ENCODE measurements around the gene SNX32. TPM values are rescaled to one million over a fixed set of nuclear protein-coding genes. Genes with fewer than 3 reads are reported as not detected.

The SNX32 gene
- total RNA-seq, 1 donor from 2014 or later, result 7.3 TPM

GRCh38 chr11:65797711-65798110, 36.1 kb upstream of the SNX32 start:
- DNase-seq, result no peak

- no peak for DNase-seq
These were observed 34.9 kb upstream of the SNX32 start for GRCh38 chr11:65798882-65799281.

GRCh38 chr11:65801153-65801987, 32.4 kb upstream of the SNX32 start:
- DNase-seq, result no peak

- DNase-seq, result no peak
These were observed 30.9 kb upstream of the SNX32 start for GRCh38 chr11:65802841-65803240.

- no peak for DNase-seq
These were observed 29.8 kb upstream of the SNX32 start for GRCh38 chr11:65803797-65804492.

- DNase-seq, result no peak
These were observed 26.8 kb upstream of the SNX32 start for GRCh38 chr11:65806979-65807378.

GRCh38 chr11:65808744-65809341, 24.9 kb upstream of the SNX32 start:
- no peak for DNase-seq

- DNase-seq, result no peak
These were observed 24.3 kb upstream of the SNX32 start for GRCh38 chr11:65809496-65809895.

GRCh38 chr11:65810046-65810868, 23.5 kb upstream of the SNX32 start:
- DNase-seq, result no peak

- no peak for DNase-seq
These were observed 21.8 kb upstream of the SNX32 start for GRCh38 chr11:65811764-65812475.

- no peak for DNase-seq
These were observed 19.4 kb upstream of the SNX32 start for GRCh38 chr11:65814131-65814985.

GRCh38 chr11:65814986-65815565, 18.7 kb upstream of the SNX32 start:
- DNase-seq, result no peak

GRCh38 chr11:65816696-65817095, 17.1 kb upstream of the SNX32 start:
- DNase-seq, result no peak

- no peak for DNase-seq
These were observed 16.4 kb upstream of the SNX32 start for GRCh38 chr11:65817312-65817834.

- DNase-seq, result peak; percentile 86
These were observed 15.7 kb upstream of the SNX32 start for GRCh38 chr11:65817835-65818680.

GRCh38 chr11:65821107-65821506, 12.7 kb upstream of the SNX32 start:
- DNase-seq, result no peak

- no peak for DNase-seq
These were observed 10.8 kb upstream of the SNX32 start for GRCh38 chr11:65822776-65823528.

- no peak for DNase-seq
These were observed 6.6 kb upstream of the SNX32 start for GRCh38 chr11:65826984-65827735.

Measured in occipital lobe (tissue), 2 donors.